Spleen (tissue), 11 donors: ENCODE measurements around the gene LUC7L. TPM values are rescaled to one million over a fixed set of nuclear protein-coding genes. Genes with fewer than 3 reads are reported as not detected.

ENCODE experiments used
- DNase-seq: peaks from one replicate; pipeline ENCODE4 v3.0.0-alpha.2; 2020
- H3K27ac ChIP-seq, 8 donors: fragments of 200-600 bp; sonication (generic) in 7 of 8; 1 replicate in 4 of 8; 2 replicates in 4 of 8; pipeline versions ENCODE4 v1.5.0 to v1.8.0; 2016 to 2021; ENCODE audit warnings: inconsistent platforms in 4 of 8, mild to moderate bottlenecking in 4 of 8, moderate library complexity in 1 of 8
- H3K27me3 ChIP-seq, 7 donors: fragments of 200-600 bp; sonication (generic) in 6 of 7; replicated peaks in 1 of 7; 1 replicate in 4 of 7; 2 replicates in 3 of 7; pipeline versions ENCODE4 v1.5.0 to v1.8.0; 2016 to 2021; ENCODE audit warnings: inconsistent platforms in 3 of 7, mild to moderate bottlenecking in 1 of 7
- H3K36me3 ChIP-seq, 6 donors: fragments of 200-600 bp; sonication (generic) in 5 of 6; 1 replicate in 4 of 6; 2 replicates in 2 of 6; pipeline versions ENCODE4 v1.5.0 to v1.8.0; 2016 to 2021; ENCODE audit warnings: inconsistent platforms in 2 of 6
- H3K4me1 ChIP-seq, 6 donors: fragments of 200-600 bp; sonication (generic) in 5 of 6; 1 replicate in 3 of 6; 2 replicates in 3 of 6; pipeline versions ENCODE4 v1.5.0 to v1.8.0; 2016 to 2021; ENCODE audit warnings: inconsistent platforms in 3 of 6
- H3K4me3 ChIP-seq, 8 donors: fragments of 200-600 bp; sonication (generic) in 7 of 8; 1 replicate in 4 of 8; 2 replicates in 4 of 8; pipeline versions ENCODE4 v1.5.0 to v1.8.0; 2016 to 2021; ENCODE audit warnings: inconsistent platforms in 4 of 8, mild to moderate bottlenecking in 4 of 8, moderate library complexity in 2 of 8
- H3K9me3 ChIP-seq, 8 donors: fragments of 200-600 bp; sonication (generic) in 7 of 8; 1 replicate in 4 of 8; 2 replicates in 4 of 8; pipeline versions ENCODE4 v1.5.0 to v1.8.0; 2016 to 2021; ENCODE audit warnings: inconsistent platforms in 4 of 8
- CTCF ChIP-seq, 11 experiments: fragments of 200-600 bp in 7 of 11; fragments of 450-650 bp in 4 of 11; sonication (generic) in 4 of 11; IDR thresholded peaks in 8 of 11; conservative IDR thresholded peaks in 3 of 11; 1 replicate in 7 of 11; 2 replicates in 4 of 11; pipeline versions ENCODE4 v1.4.0 to v1.8.0; 2016 to 2021; ENCODE audit warnings: antibody characterized with exemption in 11 of 11, inconsistent platforms in 4 of 11, mild to moderate bottlenecking in 1 of 11
- POLR2A ChIP-seq, 3 donors: fragments of 450-650 bp; IDR thresholded peaks; one replicate each; pipeline ENCODE4 v1.5.1; 2017; ENCODE audit warnings: antibody characterized with exemption in 3 of 3, mild to moderate bottlenecking in 1 of 3
- POLR2AphosphoS5 ChIP-seq, 3 donors: sonication (generic); formaldehyde crosslinking; IDR thresholded peaks; one replicate each; pipeline ENCODE4 v1.5.1; 2017; ENCODE audit warnings: antibody characterized with exemption in 3 of 3
- WGBS, 5 donors: extraction: QIAGEN DNeasy Blood & Tissue Kit in 3 of 5; methylation state at CpG; one replicate each; pipeline versions ENCODE4 v1.1.5 to v1.1.7; 2013 to 2018; 5-methylcytosine and 5-hydroxymethylcytosine counted together
- intact Hi-C: fragments of 100-400 bp; cut with DNase I; formaldehyde crosslinking; loops from one replicate; pipeline ENCODE4 v1.15.0; 2023; ENCODE audit warnings: low total_unique reads
- polyA plus RNA-seq, 3 donors: library from polyadenylated mRNA; stranded (reverse); fragments of 200-250 nt; gene quantifications; one replicate each; pipeline ENCODE4 v1.2.1, GENCODE V29; 2013
- total RNA-seq, 7 donors: library from RNA; depleted of rRNA in 3 of 7; stranded (reverse); fragments of >200 nt in 3 of 7; fragmentation: NEBNext Ultra II Directional in 4 of 7; extraction: Animal tissue kit (Norgen Biotek cat#: 25700) in 4 of 7; gene quantifications; one replicate each; pipeline versions ENCODE4 v1.1.0 to v1.2.1, GENCODE V29; 2016 to 2021
- donor health status: healthy with polysubstance abuse.
- donor health status: DM: no; HTN: no; CAD: no; lungs with moderate emphysema.
- donor health status: DM: no; HTN: no; CAD: no.
- donor health status: Bipolar disorder and iron deficiency.
- donor health status: healthy.
- donor health status: DM: no; HTN: no; CAD: no.
- donor health status: DM: yes; HTN: yes; CAD: no.

LUC7L gene
- total and polyA plus RNA-seq, 10 donors = 76.7 to 318 (median 108) TPM

DNA sequence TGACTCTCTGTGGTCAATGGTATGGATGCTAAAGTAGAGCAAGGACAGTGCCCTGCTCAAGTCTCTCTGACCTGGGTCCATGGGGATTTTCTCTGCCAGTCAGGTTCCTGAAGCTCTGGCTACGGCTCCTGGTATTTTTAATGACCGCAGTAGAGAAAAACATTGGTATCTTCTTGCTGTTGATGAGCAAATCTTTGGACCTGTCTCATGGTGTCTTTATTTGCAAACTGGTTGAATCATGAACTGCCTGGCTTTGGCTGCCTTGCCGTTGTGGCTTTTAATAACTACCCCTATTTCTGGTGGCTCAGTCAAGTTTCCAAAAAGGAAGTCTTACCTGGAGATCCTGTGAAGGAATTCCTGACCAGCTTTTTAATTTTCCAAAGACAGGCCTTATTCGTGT is 14.1 kb upstream of the LUC7L start:
- TF ChIP-seq POLR2A (IDR thresholded peaks at IDR 0.05) (no peak), POLR2AphosphoS5 (IDR thresholded peaks at IDR 0.05) (no peak), CTCF (IDR thresholded peaks at IDR 0.05 in 8 of 11, conservative IDR thresholded peaks at IDR 0.05 in 3 of 11) (no peak)
- H3K4me3 ChIP-seq = no peak overlapping the region
- peaks cover 0 to 49% (median 13%) of the 10 kb centered on the region in 6 donors for H3K4me1 ChIP-seq

DNA sequence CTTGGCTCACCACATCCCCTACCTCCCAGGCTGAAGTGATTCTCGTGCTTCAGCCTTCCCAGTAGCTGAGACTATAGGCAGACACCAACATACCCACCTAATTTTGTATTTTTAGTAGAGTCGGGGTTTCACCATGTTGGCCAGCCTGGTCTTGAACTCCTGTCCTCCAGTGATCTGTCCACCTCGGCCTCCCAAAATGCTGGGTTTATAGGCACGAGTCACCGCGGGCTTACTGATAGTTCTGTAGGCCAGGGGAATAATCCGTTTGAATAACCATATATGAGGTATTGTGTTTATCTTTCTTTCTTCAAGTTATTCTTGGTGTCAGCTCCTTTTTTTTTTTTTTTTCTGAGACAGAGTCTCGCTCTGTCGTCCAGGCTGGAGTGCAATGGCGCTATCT is 13.0 kb upstream of the LUC7L start:
- no peaks in the 10 kb centered on the region for H3K27me3 ChIP-seq

More for the DNA sequence above, 14.1 kb upstream of the LUC7L start:
- H3K36me3 ChIP-seq = peaks cover 0 to 8% (median 0%) of the 10 kb centered on the region in 6 donors
- intact Hi-C loops = no loop called here
- H3K27me3 ChIP-seq = no peaks in the 10 kb centered on the region
- H3K27ac ChIP-seq = no peak overlapping the region
- peak; percentile 1 for DNase-seq
- WGBS, 5 donors = 80 to 88% (median 86%) methylated on average over 4 of the region's 4 CpGs
- no peaks in the 10 kb centered on the region for H3K9me3 ChIP-seq

DNA sequence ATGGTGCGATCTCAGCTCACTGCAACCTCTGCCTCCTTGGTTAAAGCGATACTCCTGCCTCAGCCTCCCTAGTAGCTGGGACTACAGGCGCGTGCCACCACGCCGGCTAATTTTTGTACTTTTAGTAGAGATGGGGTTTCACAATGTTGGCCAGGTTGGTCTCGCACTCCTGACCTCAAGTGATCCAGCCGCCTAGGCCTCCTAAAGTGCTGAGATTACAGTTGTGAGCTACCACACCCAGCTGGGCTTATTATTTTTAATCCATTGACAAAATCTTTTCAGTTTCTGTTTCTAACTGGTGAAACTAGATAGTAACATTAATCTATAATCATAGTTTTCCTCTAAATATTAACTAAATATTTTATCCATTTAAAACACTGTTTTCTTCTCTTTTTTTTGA is 11.3 kb upstream of the LUC7L start:
- peak overlapping the region in 2 of 8 donors; percentile 28 to 46 for H3K27ac ChIP-seq
- H3K4me3 ChIP-seq = no peak overlapping the region
- peaks cover 0 to 4% (median 0%) of the 10 kb centered on the region in 6 donors for H3K36me3 ChIP-seq
- H3K4me1 ChIP-seq = peaks cover 0 to 57% (median 20%) of the 10 kb centered on the region in 6 donors
- no peak for DNase-seq
- intact Hi-C loops = no loop called here
- no peaks in the 10 kb centered on the region for H3K9me3 ChIP-seq
- 83 to 93% (median 86%) methylated on average over 8 of the region's 8 CpGs for WGBS, 5 donors
- H3K27me3 ChIP-seq = no peaks in the 10 kb centered on the region
- TF ChIP-seq POLR2A (IDR thresholded peaks at IDR 0.05) (no peak), POLR2AphosphoS5 (IDR thresholded peaks at IDR 0.05) (no peak), CTCF (IDR thresholded peaks at IDR 0.05 in 8 of 11, conservative IDR thresholded peaks at IDR 0.05 in 3 of 11) (no peak)

More for the DNA sequence above, 13.0 kb upstream of the LUC7L start:
- peak overlapping the region in 2 of 8 donors; percentile 21 to 30 for H3K27ac ChIP-seq
- H3K9me3 ChIP-seq = no peaks in the 10 kb centered on the region
- peak; percentile 39 for DNase-seq
- peaks cover 0 to 4% (median 0%) of the 10 kb centered on the region in 6 donors for H3K36me3 ChIP-seq
- H3K4me1 ChIP-seq = peaks cover 0 to 49% (median 13%) of the 10 kb centered on the region in 6 donors
- intact Hi-C loops = no loop called here
- 88 to 93% (median 92%) methylated on average over 10 of the region's 10 CpGs for WGBS, 5 donors
- TF ChIP-seq POLR2A (IDR thresholded peaks at IDR 0.05) = no peak
- no peak overlapping the region for H3K4me3 ChIP-seq

- H3K9me3 ChIP-seq = no peaks in the 10 kb centered on the region
- no peak for TF ChIP-seq POLR2AphosphoS5 (IDR thresholded peaks at IDR 0.05)
- peak overlapping the region in 4 of 8 donors; percentile 22 to 46 (median 28) for H3K27ac ChIP-seq
- H3K4me1 ChIP-seq = peaks cover 0 to 63% (median 25%) of the 10 kb centered on the region in 6 donors
- H3K4me3 ChIP-seq = no peak overlapping the region
- no peaks in the 10 kb centered on the region for H3K27me3 ChIP-seq
- DNase-seq = no peak
- 81 to 93% (median 88%) methylated on average over 3 of the region's 3 CpGs for WGBS, 5 donors
- intact Hi-C loops = loop anchor here (10.0 kb wide), 1 partner anchor 115 kb away; the partner anchor contains the start of gene AXIN1
- peaks cover 0 to 4% (median 0%) of the 10 kb centered on the region in 6 donors for H3K36me3 ChIP-seq
These were observed 10.7 kb upstream of the LUC7L start for GRCh38 chr16:239948-240277.

- peak within 1 kb of the TSS; percentile 64 to 86 (median 73) for H3K4me3 ChIP-seq
- WGBS, 5 donors = 0 to 1% (median 1%) methylated on average over 45 to 85 of the region's 85 CpGs
- peaks cover 0 to 4% (median 0%) of the 10 kb centered on the region in 6 donors for H3K36me3 ChIP-seq
- H3K27me3 ChIP-seq = no peaks in the 10 kb centered on the region
- H3K27ac ChIP-seq = peak within 1 kb of the TSS; percentile 94 to 99 (median 97)
- intact Hi-C loops = loop anchor here (10.0 kb wide), 1 partner anchor 120 kb away; the partner anchor contains the start of gene AXIN1
- H3K9me3 ChIP-seq = no peaks in the 10 kb centered on the region
- DNase-seq = peak; percentile 98
- peak in 10 of 11 experiments; percentile 24 to 77 (median 50) for TF ChIP-seq CTCF (IDR thresholded peaks at IDR 0.05 in 8 of 11, conservative IDR thresholded peaks at IDR 0.05 in 3 of 11)
- peak; percentile 93 to 95 (median 95) for TF ChIP-seq POLR2AphosphoS5 (IDR thresholded peaks at IDR 0.05)
- peak; percentile 20 to 87 (median 84) for TF ChIP-seq POLR2A (IDR thresholded peaks at IDR 0.05)
- peaks cover 0 to 34% (median 17%) of the 10 kb centered on the region in 6 donors for H3K4me1 ChIP-seq
These were observed 5.4 kb upstream of the LUC7L start, which contains the start of gene FAM234A for GRCh38 chr16:234468-235305. Gene FAM234A, plus strand, starts transcription at chr16:234821. Its CDS starts 19,593 bp downstream, at chr16:254414.
